GM03348 (cell line): ENCODE data around the gene CLDND1.
"Not testable (repeated sequence)": the region's sequence is repeated elsewhere in the genome, so short reads cannot be mapped to it uniquely, and the experiment has no call there.

Experiments
- DNase-seq: peaks from one replicate; pipeline ENCODE4 v3.0.0; 2012; ENCODE audit warnings: low spot score

The CLDND1 gene

DNA sequence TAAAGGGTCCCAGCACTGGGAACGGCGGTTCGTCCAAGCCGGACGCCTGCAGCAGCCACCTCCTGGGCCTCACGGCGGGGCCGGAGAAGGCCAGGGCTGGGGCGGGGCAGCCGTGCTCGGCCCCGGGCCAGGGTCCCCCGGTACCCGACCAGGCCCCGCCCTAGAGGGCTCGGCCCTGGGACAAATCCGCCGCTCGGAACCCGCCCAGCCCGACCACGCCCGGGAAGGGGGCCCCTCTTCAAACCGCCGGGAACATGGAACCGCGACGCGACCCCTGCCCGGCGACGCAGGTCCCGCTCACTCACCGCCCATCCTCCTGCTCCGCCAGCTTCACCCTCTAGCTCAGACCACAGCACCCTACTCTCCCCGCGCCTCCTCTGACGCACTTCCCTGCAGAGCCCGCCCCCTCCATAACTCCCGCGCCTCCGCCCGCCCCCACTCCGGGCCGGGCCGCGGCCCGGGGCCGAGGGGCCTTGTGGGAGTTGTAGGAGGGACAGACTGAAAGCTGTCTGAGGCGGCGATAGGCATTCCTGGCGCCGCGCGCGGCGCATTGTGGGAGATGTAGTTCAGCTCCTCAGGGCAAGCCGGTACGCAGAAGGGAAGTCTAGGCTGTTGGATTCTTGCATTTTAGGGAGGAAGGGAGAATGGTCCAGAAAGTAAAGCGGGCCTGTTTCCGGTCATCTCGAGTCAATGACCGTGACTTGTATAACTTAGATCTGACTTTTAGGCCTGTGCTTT is at the start of gene CLDND1:
CLDND1 (minus strand) TSS at position 359 of the 738 bp plus-strand sequence. CDS start 1,478 bp downstream, outside the sequence.
- peak; percentile 98 for DNase-seq

DNA sequence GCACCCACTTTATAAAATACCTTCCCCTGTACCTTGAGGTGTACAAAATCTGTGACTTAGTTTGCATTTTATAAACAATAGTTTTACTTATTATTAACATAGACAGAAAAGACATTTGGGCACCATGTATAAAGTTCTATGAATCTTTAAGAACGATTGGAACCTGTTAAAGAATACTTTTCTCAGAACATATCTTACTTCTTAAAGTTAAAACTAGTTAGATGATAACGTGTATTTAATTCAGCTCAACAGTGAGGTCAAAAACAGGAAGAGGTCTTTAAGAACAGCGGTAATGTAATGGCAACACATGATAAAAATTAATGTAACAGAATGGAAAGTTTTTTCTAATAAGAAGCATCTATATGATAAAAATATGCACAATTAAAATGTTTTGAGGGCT is 45.7 kb upstream of the CLDND1 start:
- no peak for DNase-seq

DNA sequence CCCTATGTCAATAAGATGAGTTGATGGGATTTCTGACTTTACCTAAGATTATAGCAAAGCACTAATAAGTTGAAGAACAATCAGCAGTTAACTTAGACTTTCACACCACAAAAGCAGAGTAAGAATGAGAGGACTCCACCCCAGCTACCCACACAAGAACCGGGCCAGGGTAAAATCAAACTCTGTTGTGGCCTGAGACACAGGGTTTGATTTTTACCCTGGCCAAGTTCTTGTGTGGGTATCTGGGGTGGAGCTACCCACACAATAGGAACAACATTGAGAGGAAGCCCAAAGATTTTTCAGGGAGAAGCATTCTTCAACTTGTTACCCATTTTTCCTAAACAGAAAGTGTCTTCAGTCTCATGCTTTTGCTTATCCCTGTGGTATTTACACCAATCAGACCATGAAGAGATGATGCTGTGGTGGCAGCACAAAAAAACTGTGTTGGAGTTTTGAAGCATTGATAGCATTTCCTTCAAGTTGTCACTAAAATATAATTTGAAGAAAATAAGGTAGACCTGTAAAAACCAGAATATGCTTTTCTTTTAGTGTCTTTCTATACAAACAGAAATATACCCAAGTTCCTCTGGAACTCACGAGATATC is 45.1 kb upstream of the CLDND1 start:
- DNase-seq: no peak

DNA sequence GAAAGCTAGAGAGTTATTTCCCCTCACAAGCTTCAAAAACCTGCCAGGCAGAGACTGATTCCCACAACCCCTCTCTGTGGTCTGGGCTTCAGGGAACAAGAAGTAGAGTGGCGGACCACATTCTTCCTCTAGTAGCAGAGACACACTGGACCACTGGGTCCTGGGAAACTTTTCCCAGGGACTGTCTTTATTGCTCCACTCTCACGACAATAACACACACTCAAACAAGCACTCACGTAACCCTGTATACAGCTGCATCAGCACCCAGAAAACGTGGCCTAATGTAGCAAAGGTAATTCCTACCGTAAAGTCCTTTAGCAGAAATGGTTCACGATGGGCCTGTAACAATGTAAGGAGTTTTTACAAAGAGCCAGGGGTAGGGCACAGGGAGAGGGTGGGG is 43.1 kb upstream of the CLDND1 start:
- no peak for DNase-seq

DNA sequence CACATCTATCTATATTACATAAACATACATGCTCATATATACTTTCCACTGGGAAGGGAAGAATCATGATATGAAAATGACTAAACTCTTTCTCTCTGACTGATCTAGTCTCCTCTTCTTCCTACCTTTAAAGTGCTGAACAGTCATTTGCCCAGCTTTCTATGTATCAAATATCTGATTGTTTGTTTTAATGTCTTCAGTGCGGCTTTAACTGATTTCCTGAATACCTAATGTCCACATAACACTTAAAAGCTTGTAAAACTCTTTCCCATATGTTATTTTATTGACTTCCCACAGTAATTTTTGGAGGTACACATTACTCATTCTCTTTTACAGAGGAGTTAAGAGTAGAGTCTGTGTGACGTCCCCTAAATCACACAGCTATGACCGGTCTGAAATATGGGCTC is 42.5 kb upstream of the CLDND1 start:
- DNase-seq: no peak

DNA sequence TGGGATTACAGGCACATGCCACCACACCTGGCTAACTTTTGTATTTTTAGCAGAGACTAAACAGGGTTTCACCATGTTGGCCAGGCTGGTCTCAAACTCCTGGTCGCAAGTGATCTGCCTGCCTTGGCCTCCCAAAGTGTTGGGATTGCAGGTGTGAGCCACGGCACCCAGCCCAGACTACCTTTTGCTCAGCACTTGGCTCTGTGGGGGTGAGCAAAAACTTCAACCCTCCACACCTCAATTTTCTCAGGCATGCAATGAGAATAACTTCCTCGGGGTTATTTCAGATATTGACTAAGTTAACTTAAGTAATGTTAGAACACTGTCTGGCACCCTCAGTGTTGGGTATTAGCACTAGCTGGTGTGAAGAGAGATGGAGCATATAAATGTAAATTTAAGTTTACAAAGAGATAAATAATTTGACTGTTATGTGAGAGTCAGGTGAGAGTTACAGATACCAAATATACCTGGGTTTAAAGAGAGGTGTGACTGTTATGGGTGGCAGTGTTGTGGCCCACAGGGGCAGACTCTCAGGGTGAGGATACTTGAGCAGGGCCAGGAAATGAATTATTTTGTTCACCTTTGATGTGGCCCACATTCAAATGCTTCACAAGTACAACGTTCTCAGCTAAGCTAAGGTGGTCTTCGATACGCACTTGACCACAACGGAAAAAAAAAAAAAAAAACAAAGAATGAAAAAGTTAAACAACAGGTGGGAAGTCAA is 41.7 kb upstream of the CLDND1 start:
- no peak for DNase-seq

DNA sequence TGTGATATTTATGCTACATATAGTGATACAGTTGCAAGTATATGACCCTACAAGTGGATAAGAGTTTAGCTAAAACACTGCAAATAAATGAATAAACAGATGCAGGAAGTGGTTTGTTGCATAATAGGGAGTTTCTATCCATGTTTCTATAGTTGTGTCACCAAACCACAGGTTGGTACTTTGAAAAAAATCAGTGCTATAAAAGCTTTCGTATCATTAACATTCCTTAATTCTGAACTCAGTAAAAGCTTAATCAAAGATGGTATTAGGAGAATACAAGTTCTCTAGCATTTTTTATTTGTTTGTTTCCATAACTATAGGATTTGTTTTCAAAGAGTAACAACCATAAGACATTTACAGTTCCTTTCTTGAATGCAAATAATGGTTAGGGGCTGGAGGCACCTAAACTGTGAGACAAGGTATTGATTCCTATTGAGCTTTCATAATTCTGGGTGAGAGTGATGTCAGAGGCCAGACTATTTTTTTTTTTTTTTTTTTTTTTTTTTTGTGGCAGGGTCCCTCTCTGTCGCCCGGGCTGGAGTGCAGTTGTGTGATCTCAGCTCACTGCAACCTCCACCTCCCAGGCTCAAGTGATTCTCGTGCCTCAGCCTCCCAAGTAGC is 41.1 kb upstream of the CLDND1 start:
- DNase-seq: peak; percentile 58

DNA sequence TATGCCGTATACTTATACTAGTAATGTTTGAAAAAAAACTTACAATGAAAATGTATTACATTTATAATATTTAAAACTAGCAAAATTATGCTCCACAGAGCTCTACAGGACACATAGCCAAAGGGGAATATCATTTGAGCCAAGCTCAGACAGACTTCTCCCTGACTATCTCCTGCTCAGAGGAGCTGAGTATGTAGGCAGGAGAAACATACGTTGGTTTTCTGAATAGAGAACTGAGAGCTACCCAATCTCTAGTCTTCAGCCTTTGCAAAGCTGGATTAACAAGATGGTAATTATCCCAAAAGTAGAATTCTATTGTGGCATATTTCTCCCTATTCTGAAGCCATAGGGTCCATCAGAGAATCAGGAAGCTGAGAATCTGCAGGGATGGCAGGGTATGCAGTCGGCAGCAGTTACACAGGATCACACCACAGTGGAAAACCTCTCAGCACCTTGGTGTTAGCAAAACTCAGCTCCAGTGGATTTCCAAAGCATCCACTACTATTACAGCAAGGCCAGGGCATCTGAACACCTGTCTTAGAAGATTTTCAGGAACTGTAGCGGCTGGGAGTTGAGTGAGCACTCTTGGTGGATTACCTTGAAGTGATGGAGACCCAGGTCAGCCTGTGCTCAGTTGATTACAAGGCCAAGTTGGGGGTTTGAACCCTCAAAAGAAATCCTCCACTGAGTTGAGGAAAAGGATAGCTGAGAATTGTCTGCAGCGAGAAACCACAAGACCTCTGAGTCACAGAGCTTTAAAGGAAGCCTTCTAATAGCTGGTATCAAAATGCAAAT is 39.2 kb upstream of the CLDND1 start:
- peak; percentile 20 for DNase-seq

DNA sequence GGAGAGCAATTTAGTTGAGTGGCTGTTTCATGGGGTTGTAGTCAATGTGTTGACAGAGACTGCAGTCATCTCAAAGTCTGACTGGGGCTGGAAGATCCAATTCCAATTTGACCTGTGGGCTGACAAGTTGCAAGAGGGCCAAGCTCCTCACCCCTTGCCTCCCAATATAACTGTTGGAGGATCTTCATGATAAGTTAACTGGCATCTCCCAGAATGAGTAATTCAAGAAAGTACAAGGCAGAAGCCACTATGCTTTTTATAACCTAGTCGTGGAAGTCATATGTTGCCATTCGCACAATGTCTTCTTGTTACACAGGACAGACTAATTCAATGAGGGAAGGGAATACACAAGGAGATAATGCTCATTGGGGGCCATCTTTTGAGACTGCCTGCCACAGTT is 38.2 kb upstream of the CLDND1 start:
- no peak for DNase-seq

DNA sequence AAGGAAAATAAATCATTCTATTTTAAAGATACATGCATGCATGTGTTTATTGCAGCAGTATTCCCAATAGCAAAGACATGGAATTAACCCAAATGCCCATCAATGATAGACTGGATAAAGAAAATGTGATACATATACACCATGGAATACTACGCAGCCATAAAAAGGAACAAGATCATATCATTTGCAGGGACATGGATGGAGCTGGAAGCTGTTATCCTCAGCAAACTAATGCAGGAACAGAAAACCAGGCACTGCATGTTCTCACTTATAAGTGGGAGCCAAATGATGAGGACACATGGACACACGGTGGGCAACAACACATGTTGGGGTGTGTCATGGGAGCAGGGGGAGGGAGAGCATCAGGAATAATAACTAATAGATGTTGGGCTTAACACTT is 37.1 kb upstream of the CLDND1 start:
- not testable (repeated sequence) for DNase-seq

DNA sequence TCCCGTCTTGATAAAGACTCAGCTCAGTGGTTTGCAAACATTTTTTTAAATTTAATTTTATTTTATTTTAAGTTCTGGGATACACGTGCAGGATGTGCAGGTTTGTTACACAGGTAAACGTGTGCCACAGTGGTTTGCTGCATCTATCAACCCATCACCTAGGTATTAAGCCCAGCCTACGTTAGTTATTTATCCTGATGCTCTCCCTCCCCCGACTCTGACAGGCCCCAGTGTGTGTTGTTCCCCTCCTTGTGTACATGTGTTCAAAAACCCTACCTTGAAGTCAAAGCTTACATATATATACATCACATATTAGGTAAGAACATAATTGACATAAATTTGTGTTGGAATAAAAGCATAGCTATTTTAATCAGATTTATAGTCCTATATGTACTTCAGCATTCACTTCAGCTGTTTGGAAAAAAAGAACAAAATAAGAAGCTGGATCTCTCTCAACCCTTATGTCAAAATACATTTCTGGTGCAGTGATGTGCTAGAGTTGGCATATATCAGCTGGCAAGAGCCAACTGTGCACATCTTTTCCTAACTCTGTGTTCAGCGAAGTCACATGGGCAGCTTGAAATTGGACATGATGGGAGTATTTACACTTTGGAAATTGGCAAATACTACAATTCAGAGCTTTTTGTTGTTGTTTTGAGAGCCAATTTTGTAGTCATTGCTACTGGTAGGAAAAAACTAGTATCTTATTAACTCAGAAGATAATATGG is 35.6 kb upstream of the CLDND1 start:
- DNase-seq: no peak

DNA sequence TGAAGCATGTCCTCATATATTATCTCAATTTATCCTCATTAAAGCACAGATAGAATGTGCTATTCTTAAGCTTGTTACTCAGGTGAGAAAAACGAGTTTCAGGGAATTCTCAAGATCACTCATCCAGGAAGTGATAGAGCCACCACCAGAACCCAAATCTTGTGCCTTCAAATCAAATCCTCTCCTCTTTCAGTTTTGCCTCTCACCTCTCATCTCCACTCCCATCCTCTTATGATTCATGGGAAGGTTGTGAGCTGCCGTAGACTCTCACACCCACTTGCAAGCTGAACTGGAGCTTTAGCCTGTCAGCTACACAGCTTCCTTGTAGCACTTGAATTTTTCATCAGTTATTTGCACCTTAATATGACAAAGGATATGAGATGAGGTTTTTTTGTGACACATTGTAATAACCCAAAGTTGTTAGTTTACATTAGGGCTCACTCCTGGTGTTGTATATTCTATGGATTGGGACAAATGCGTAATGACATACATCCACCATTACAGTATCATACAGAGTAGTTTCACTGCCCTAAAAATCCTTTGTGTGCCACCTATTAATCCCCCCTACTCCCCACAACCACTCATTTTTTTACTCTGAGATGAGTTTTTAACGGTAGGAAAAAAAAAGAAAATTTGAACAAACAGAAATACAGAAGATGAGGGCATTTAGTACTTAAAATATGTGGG is 34.8 kb upstream of the CLDND1 start:
- no peak for DNase-seq

DNA sequence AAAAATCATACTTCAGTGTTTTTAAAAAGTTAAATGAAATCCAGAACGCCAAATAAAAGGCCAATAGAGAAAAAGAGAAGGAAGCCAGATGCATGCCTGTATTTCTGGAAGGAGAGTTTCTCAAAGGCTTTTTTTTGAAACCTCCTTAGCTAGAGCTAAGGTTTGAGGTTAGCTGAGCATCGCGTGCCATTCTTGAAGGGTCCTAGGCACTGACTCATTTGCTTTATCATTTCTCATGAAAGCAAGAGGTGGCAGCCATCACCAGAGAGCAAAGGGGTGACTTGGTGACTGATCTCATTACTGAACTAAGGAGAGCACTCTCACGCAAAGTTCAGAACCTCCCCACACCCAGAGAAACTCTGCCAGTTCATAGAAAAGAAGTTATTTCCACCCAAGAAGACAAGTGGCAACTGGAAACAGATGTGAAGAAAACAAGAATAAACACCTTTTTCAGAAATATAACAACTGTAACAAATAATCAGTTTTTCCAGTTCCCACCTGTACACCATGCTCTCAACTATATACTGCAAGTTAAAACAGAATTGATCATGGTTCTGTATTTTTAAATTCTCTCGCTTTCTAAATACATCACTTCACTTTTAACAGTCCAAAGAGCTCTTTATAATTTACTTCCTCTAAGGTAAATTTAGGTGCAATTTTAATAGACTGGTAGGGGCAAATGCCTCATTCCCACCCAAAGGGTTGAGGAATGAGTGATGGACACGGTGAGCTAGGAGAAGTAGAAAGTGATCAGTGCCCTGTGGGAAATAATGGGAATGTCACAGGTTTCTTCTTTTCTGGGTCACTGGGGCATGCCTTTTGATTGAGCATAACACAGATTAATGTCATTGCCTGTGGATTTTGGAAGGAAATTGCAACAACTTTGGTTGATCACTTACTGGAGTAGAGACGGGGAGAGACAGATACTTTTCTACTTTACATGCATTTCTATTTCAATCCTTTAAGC is 33.7 kb upstream of the CLDND1 start:
- DNase-seq: no peak

DNA sequence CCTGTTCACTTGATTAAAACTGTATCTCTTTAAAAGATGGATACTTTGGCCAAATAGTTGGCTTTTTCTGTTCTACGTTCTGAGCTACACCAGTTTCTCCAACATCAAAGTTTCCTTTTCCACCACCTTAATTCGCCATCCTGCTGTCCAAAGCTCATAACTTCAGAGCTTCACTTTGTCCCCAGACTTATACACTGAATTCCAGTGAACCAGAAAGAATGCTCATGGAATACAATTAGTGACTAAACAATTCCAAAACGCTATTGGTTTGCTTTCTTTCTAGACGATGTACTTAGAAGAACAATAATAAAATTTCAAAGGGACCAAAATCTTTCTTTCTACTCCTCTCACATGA is 32.3 kb upstream of the CLDND1 start:
- no peak for DNase-seq

DNA sequence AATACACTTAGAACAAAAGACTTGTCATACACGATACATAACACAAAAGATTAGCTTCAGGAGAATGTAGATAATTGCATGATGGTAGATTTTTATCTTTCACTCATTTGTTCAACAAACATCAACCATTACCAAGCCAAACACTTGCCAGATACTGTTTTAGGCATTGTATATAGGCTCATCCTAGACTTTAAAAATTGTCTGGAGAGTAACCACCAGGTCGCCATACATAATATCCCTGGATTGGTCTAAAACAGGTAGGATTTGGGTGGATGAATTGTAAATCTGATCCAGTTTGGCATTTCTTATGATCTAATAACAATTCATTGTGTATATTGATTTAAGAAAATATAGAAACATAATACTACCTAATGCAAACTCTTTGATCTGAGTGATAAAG is 31.9 kb upstream of the CLDND1 start:
- DNase-seq: no peak

DNA sequence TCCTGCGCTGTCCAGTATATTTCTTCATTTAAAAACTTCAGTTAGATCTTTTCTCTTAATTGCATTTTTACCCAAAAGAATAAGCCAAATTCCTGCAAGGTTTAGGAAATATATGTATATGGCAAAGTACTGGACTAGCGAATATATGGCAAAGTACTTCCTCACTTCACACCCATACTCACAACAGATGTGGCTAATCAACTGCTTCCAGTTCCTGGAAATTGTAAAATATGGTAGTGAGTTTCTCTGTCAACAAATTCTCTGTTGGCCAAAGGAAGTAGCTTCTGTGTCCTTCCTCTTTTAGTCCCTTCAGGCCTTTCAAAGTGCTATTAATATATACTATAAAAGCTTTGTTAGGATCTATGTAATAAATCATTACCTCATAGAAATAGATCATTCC is 31.1 kb upstream of the CLDND1 start:
- DNase-seq: no peak

DNA sequence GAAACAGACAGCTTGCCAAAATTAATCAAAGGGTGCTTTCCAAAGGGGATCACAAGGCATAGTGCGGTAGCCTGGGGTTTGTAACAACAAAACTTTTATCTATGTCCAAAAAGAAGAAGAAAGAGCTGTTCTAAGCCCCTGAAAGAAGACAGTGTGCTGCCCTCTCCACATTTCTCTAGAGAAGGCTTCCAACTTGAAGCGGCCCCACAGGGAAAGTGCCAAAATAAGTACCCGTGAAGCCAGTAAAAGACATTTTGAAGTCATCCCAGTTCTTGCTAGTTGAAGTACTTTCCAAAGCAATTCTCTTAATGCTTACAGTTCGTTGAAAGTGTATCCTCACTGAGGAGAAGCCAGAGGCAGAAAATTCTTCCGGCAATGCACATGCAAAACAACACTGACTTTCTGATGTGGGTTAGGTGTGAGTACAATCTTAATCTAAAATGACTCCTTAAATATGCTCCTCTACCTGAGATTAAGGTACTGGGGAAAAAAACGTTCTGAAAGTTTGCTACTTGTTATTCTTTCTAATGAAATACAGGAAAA is 30.4 kb upstream of the CLDND1 start:
- no peak for DNase-seq

DNA sequence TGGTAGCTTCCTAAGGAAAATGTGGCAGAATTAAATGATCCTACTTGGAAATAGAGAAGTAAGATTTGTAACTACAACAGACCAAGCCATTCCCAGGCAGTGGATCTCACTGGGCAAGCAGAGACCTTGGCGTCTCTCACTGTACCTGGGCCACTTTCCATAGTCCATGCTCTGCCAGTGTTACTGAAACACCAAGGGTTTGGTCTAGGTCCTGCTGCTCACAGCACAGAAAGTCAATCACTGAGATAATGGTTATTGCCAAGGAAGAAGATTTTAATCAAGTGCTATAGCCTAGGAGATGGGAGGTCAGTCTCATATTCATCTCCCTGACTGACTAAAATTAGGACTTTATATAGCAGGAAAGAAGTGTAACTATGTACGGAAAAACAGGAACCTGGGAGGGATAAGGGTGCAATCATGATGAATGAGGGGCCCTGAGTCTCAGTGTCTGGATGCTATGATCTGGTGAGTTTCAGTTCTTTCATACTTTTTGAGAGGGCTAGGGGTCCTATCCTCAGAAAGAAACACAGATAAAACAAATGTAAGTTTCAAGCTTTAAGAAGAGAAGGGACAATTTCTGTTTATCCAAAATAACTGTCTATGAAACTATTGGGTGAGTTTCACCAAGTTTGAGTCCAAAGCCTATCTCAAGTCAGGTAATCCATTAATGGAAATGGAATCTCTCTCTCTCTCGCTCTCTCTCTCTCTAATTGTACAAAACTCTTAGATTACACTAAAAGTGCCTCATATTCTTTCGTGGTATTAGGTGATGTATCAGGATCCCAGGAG is 29.7 kb upstream of the CLDND1 start:
- DNase-seq: no peak

DNA sequence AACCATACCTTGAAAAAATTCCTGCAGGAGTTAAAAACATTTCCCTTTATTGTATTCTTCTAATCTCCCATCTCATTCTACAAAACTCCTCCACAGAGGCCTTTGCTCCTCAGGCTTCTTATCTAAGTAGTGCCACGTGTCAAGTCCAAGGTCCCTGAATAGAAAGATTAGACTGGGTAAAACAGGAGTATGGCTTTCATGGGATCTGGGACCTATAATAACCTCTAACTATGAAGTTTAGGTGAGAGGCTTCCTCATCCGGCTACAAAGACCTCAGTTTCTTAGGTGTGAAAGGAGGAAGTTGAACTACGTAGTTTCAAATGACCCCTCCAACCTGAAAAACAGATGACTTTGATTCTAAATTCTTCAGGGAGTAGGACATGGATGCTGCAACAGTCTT is 29.1 kb upstream of the CLDND1 start:
- DNase-seq: no peak
